HepG2 (cell line): ENCODE measurements around the gene TSACC. TPM values are rescaled to one million over a fixed set of nuclear protein-coding genes. Genes with fewer than 3 reads are reported as not detected.

Experiments
- BCL6 ChIP-seq: IDR thresholded peaks from 2 replicates; pipeline ENCODE4 v1.6.1; 2016; ENCODE audit warnings: missing genetic modification reagents, missing compliant biosample characterization
- FOXO4 ChIP-seq: sonication (generic); formaldehyde crosslinking; conservative IDR thresholded peaks from 2 replicates; pipeline ENCODE4 v1.8.1; 2023; ENCODE audit warnings: missing genetic modification reagents
- FOXP1 ChIP-seq, 2 experiments: fragments of 450-650 bp in 1 of 2; IDR thresholded peaks; 2 replicates each; pipeline ENCODE4 v1.6.1; 2017 to 2018; ENCODE audit warnings: antibody characterized with exemption in 1 of 2
- GABPB1 ChIP-seq: IDR thresholded peaks from 2 replicates; pipeline ENCODE4 v1.6.1; 2016; ENCODE audit warnings: mild to moderate bottlenecking, missing genetic modification reagents, moderate library complexity, missing compliant biosample characterization
- HNRNPLL ChIP-seq: fragments of 200-400 bp; formaldehyde crosslinking; IDR thresholded peaks from 2 replicates; pipeline ENCODE4 v1.6.1; 2017; ENCODE audit warnings: mild to moderate bottlenecking, low read depth, low read length; ENCODE audit not compliant: poor library complexity, severe bottlenecking
- IKZF1 ChIP-seq: fragments of 450-650 bp; IDR thresholded peaks from 2 replicates; pipeline ENCODE4 v1.7.1; 2016
- IRF9 ChIP-seq: sonication (generic); formaldehyde crosslinking; IDR thresholded peaks from 2 replicates; pipeline ENCODE4 v1.8.0; 2022; ENCODE audit warnings: missing genetic modification reagents, mild to moderate bottlenecking, borderline replicate concordance
- NFAT5 ChIP-seq: sonication (generic); formaldehyde crosslinking; IDR thresholded peaks from 2 replicates; pipeline ENCODE4 v1.4.0; 2020; ENCODE audit warnings: missing genetic modification reagents
- POLR2AphosphoS5 ChIP-seq: IDR thresholded peaks from 2 replicates; pipeline ENCODE4 v1.6.1; 2012; ENCODE audit warnings: low read depth, low read length
- RBAK ChIP-seq: sonication (generic); formaldehyde crosslinking; IDR thresholded peaks from 2 replicates; pipeline ENCODE4 v1.5.1; 2020; ENCODE audit warnings: mild to moderate bottlenecking, missing genetic modification reagents
- ZBTB44 ChIP-seq: sonication (generic); formaldehyde crosslinking; IDR thresholded peaks from 2 replicates; pipeline ENCODE4 v1.4.0; 2020; ENCODE audit warnings: missing genetic modification reagents
- ZNF274 ChIP-seq: sonication (generic); formaldehyde crosslinking; IDR thresholded peaks from 2 replicates; pipeline ENCODE4 v1.5.1; 2020; ENCODE audit warnings: mild to moderate bottlenecking, missing genetic modification reagents
- ZNF567 ChIP-seq: sonication (generic); formaldehyde crosslinking; IDR thresholded peaks from 2 replicates; pipeline ENCODE4 v1.8.1; 2023; ENCODE audit warnings: mild to moderate bottlenecking, missing genetic modification reagents, borderline replicate concordance
- ZNF740 ChIP-seq: sonication (generic); formaldehyde crosslinking; IDR thresholded peaks from 2 replicates; pipeline ENCODE4 v1.4.0; 2020; ENCODE audit warnings: missing genetic modification reagents
- ZXDC ChIP-seq: sonication (generic); formaldehyde crosslinking; IDR thresholded peaks from 2 replicates; pipeline ENCODE4 v1.5.0; 2020; ENCODE audit warnings: mild to moderate bottlenecking, missing genetic modification reagents
- polyA plus RNA-seq, 8 experiments: library from polyadenylated mRNA; depleted of rRNA in 3 of 8; stranded (reverse) in 7 of 8; unstranded in 1 of 8; fragments of >200 nt; fragmentation: Illumina TruSeq in 4 of 8; extraction: Trizol in 4 of 8; gene quantifications; 2 replicates each; pipeline versions ENCODE4 v1.2.1 to v1.2.3, GENCODE V29; 2011 to 2016; ENCODE audit warnings: low read depth in 4 of 8, missing spikeins in 1 of 8, mixed read lengths in 1 of 8; ENCODE audit not compliant: insufficient read depth in 1 of 8
- total RNA-seq, 5 experiments: library from RNA; depleted of rRNA; stranded (reverse); fragments of >200 nt; fragmentation: Illumina TruSeq; extraction: Trizol; gene quantifications; 2 replicates each; pipeline ENCODE4 v1.2.3, GENCODE V29; 2016; ENCODE audit warnings: low read depth in 1 of 5

TSACC gene
- total and polyA plus RNA-seq, 2 of the 13 experiments (the other 11 are each of a cell fraction or from before 2014, with no cell fraction given) = 1.5 to 2.6 TPM

- TF ChIP-seq FOXP1 (IDR thresholded peaks at IDR 0.05) = no peak
- no peak for TF ChIP-seq FOXP1 (CRISPR knock-in tag; IDR thresholded peaks at IDR 0.05)
- TF ChIP-seq HNRNPLL = peak; percentile 45
- peak; percentile 44; the same call in 1 of the 2 replicates for TF ChIP-seq ZBTB44
- TF ChIP-seq IKZF1 = no peak
- no peak for TF ChIP-seq ZXDC (CRISPR knock-in tag)
- TF ChIP-seq ZNF274 (CRISPR knock-in tag) = peak; percentile 60; the same call in 1 of the 2 replicates
- 0 out of 2 replicates have a peak, but pooled peaks have one; percentile 80 for TF ChIP-seq ZNF567
- TF ChIP-seq RBAK (CRISPR knock-in tag) = 0 out of 2 replicates have a peak, but pooled peaks have one; percentile 16
- 0 out of 2 replicates have a peak, but pooled peaks have one; percentile 72 for TF ChIP-seq FOXO4 (CRISPR knock-in tag)
- TF ChIP-seq NFAT5 (CRISPR knock-in tag) = peak; percentile 97
- TF ChIP-seq ZNF740 (CRISPR knock-in tag) = no peak
- peak; percentile 95 for TF ChIP-seq POLR2AphosphoS5
- TF ChIP-seq GABPB1 = peak; percentile 75; the same call in 1 of the 2 replicates
- peak; percentile 29; the same call in 1 of the 2 replicates for TF ChIP-seq IRF9
- peak; percentile 47 for TF ChIP-seq BCL6 (CRISPR knock-in tag)
These were observed 30.8 kb downstream of the TSACC start, which contains the start of gene RHBG (continued) for GRCh38 chr1:156368889-156369684.
